ENCODE results near the gene SETDB1.
"Not testable (repeated sequence)": the region's sequence is repeated elsewhere in the genome, so short reads cannot be mapped to it uniquely, and the experiment has no call there.

The SETDB1 gene

DNA sequence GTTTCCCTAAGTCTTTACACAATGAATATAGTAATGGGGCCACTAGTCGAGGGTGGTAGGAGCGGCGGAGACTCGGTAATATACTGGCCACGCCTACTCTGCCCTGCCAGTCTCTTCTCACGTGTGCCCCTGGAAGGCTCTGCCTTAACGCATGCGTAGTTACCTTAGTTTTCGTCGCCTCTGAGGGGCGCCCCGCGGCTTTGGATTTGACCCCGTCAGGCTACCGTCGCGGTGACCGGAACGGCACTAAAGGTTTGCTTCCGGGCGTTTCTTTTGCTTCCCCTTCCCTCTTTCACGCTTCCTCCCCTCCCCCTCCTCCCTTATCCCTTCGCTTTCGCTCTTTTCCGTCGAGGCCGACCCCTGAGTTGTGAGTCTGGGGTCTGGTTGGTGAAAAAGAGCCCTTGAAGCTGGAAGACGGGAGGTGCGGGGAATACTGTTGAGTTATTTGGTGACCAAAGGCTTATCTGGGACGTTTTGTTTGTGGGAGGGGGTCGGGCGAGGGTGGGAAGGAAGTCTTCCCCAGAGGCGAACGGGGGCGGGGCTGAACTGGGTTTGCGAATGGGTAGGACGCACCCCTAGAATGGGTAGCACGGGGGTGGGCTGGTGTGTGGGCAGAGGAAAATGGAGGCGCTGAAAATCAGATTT is at the start of gene SETDB1:
TSS of gene SETDB1 (plus strand) at position 267 of the 645 bp plus-strand sequence. CDS start 1,352 bp downstream, outside the sequence.
- DNase-seq: peak; percentile 93

DNA sequence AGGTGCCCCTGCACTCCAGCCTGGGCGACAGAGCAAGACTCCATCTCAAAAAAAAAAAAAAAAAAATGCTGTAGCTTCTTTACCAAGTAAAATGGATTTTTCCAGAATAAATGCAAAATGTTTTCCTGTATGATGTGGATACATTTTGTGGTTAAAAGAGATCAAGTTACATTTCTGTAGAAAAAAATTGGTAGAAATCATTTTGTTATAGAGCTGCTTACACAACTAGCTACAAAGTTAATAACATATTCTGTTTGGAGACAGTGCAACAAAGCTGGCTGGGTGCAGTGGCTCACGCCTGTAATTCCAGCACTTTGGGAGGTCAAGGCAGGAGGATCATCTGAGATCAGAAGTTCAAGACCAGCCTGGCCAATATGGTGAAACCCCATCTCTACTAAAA is 47.2 kb upstream of the SETDB1 start:
- DNase-seq: not testable (repeated sequence)

GRCh38 chr1:150881331-150882070 is 44.7 kb upstream of the SETDB1 start:
- no peak for DNase-seq

DNA sequence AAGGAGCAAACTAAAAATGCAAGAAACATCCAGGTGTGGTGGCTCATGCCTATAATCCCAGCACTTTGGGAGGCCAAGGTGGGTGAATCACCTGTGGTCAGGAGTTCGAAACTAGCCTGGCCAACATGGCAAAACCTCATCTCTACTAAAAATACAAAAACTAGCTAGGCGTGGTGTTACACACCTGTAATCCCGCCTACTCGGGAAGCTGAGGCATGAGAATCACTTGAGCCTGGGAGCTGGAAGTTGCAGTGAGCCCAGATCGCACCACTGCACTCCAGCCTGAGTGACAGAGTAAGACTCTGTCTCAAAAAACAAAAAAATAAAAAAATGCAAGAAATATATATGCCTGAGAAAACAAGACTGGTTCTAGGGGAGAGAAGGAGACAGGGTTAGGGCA is 43.0 kb upstream of the SETDB1 start:
- not testable (repeated sequence) for DNase-seq

DNA sequence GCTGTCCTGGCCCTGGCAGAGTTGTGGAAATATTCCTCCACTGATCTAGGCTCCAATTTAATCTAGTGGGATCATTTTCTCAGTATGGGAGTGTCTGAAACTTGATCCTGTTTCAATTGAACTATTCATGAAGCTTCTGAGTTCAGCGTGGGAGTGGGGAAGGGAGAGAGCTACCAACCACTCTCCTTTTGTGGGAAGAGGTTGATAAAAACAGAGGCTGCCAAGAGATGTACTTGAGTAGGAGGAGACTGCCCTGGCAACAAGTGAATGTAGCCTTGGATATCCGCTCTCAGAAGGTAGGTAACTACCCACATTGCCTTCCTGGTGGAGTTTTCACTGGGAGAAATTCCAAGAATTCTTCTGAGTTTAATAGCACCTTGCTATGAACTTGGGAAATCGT is 39.1 kb upstream of the SETDB1 start, which contains the start of gene CTXND2:
TSS of gene CTXND2 (plus strand) at position 119 of the 400 bp plus-strand sequence. CDS start 25,179 bp downstream, outside the sequence.
- no peak for DNase-seq

GRCh38 chr1:150888727-150889126 is 37.4 kb upstream of the SETDB1 start:
- DNase-seq: no peak

DNA sequence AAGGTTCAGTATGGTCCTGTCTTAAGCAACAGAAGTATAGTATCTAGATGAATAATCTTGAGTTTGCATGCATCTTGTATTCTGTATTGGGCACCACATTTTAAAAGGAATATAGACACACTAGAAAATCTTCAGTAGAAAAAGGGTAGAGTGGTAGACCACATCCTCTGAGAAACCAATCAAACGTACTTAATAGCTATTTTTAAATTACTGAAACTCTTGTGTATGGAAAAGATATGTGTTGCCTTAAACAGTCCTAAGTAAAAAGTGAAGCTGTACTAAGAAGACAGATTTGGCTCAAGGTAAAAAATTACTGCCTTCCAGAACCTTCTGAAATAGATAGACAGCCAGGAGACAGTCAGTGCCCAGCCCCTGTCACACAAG is 36.1 kb upstream of the SETDB1 start:
- DNase-seq: no peak

DNA sequence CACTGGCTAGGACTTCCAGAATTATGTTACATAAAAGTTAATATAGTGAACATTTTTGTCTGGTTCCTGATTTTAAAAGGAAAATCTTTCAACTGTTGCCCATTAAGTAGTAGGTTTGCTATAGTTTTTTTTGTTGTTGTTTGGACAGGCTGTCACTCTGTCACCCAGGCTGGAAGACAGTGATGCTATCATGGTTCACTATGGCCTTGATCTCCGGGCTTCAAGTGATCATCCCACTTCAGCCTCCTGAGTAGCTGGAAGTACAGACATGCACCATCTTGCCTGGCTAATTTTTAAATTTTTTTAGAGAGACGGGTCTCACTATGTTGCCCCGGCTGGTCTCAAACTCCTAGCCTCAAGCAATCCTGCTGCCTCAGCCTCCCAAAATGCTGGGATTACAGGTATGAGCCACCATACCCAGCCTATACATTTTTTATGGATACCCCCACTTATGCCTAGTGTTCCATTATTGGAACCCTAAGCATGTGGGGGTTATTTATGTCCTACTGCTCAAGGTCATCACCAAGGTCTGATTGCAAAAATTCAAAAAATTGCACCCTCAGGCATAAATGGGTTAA is 32.7 kb upstream of the SETDB1 start:
- no peak for DNase-seq

GRCh38 chr1:150895618-150896017 is 30.5 kb upstream of the SETDB1 start:
- DNase-seq: peak; percentile 44

DNA sequence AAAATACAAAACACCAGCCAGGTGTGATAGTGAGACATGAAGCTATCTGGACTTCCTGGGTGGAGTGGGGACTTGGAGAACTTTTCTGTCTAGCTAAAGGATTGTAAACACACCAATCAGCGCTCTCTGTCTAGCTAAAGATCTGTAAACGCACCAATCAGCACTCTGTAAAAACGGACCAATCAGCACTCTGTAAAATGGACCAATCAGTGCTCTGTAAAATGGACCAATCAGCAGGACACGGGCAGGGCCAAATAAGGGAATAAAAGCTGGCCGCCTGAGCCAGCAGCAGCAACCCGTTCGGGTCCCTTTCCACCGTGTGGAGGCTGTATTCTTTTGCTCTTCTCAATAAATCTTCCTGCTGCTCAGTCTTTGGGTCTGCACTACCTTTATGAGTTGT is 26.4 kb upstream of the SETDB1 start:
- DNase-seq: not testable (repeated sequence)

DNA sequence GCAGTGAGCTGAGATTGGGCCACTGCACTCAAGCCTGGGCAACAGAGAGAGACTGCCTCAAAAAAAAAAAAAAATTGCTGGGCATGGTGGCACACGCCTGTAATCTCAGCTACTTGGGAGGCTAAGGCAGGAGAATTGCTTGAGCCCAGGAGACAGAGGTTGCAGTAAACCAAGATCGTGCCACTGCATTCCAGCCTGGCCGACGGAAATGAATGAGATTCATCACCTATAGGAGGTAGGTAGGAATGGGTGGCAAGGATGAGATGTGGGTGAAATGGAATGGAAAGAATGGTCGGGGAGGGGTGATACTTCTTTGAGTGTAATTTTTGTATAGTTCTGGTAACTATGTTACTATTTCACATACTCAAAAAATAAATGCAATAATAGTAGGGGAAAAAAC is 23.8 kb upstream of the SETDB1 start:
- DNase-seq: no peak

- DNase-seq: no peak
These were observed 23.4 kb upstream of the SETDB1 start for GRCh38 chr1:150902751-150903150.

DNA sequence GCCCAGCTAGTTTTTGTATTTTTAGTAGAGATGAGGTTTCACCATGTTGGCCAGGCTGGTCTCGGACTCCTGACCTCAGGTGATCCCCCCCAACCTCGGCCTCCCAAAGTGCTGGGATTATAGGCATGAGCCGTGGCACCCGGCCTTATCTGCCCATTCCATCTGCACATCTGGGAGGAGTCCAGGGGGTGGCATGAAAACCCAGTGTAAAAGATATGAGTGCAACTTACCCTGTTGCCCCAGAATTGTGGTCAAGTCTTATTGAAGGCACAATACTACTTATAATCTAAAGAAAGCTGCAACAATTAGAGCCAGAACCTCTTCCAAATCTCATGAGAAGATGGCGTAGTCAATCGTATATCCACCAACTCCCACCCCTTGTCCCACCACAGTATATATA is 20.9 kb upstream of the SETDB1 start:
- DNase-seq: no peak

- no peak for DNase-seq
These were observed 19.8 kb upstream of the SETDB1 start for GRCh38 chr1:150906329-150906728.

DNA sequence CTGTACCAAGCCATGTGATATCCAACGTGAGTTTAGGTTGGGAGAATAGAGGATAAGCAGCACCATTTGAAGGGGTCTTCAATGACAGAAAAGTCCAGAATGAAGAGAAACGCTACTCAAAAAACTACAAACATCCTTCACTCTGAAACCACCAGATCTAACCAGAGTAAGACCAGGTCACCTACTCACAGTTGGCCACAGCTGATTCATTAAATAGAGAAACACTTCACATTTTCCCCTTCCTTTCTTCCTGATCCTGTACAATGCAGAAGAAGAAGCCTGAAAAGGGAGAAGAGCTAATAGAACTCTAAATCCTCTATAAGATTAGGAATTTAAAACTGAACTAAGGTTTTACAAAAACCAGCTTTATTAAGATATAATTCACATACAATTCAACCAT is 19.4 kb upstream of the SETDB1 start:
- no peak for DNase-seq

- DNase-seq: no peak
These were observed 16.5 kb upstream of the SETDB1 start for GRCh38 chr1:150909585-150910180.

DNA sequence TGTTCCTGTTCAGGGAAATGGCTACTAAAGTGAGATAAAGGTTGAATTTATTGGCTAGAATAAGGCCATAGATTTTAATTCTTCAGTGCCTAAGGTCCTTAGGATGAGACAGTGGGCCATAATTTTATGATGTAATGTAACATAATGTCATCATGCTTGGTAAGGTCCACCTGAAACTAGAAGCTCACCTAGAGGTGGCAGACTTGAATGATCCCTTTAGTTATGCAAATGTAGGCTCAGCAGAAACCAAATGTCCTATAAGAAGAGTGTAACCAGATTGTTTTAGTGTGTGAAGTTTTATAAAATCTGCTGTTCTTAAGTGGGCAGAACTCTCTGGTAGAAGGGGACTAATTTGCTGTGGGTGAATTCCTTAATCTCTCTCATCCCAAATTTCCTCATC is 13.5 kb upstream of the SETDB1 start:
- DNase-seq: no peak

- DNase-seq: no peak
These were observed 8.8 kb upstream of the SETDB1 start for GRCh38 chr1:150917387-150917786.

GRCh38 chr1:150922519-150922975 is 3.6 kb upstream of the SETDB1 start:
- DNase-seq: peak; percentile 75

DNA sequence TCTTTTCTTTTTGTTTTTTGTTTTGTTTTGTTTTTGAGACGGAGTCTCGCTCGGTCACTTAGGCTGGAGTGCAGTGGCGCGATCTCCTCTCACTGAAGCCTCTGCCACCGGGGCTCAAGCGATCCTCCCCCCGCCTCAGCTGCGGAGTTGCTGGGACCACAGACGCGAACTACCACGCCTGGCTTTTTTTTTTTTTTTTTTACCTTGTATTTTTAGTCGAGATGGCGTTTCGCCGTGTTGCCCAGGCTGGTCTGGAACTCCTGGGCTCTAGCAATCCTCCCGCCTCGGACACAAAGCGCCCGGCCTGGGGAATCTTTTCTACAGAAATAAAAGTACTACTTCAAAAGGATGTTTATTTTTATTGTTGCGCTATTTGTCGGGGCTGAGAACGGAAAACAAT is 1.1 kb upstream of the SETDB1 start:
- DNase-seq: no peak

DNA sequence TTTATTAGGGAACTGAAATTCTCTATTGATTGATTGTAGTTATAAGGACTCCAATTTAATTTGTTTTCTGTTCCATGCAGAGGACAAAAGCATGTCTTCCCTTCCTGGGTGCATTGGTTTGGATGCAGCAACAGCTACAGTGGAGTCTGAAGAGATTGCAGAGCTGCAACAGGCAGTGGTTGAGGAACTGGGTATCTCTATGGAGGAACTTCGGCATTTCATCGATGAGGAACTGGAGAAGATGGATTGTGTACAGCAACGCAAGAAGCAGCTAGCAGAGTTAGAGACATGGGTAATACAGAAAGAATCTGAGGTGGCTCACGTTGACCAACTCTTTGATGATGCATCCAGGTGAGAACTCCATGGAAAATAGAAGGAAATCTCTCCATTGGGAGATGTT is 1.5 kb downstream of the SETDB1 start:
- DNase-seq: no peak

DNA sequence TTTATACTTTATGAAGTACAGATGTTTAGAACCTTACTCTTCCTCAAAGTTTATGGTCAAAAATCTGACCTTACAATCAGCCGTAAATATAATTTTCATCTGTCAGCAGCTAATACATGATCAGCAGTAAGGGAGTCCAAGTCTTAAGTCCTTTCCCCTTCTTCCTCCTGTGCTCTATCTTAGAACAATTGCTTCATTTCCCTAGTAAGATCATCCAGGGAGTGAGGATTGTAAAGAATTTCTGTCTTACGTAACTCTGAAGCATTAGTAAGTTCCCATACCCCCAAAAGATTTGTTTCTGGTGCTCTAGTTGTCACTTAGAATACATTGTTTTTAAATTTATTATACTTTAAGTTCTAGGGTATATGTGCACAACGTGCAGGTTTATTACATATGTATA is 2.1 kb downstream of the SETDB1 start:
- no peak for DNase-seq

GRCh38 chr1:150928775-150929174 is 2.6 kb downstream of the SETDB1 start:
- DNase-seq: not testable (repeated sequence)

DNA sequence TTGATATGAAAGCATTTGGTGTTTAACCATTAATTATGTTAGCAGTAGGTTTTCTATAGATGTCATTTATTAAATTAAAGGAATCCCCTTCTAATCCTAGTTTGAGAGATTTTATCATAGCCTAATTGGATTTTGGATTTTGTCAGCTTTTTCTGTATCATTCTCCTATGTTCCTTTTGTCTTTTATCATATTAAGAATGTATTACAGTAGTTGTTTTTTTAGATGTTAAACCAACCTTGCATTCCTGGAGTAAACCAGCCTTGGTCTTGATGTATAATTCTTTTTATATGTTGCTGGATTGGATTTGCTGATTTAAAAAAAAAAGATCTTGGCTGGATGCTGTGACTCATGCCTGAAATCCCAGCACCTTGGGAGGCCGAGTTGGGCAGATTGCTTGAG is 5.6 kb downstream of the SETDB1 start:
- DNase-seq: no peak
